H9 (cell line): ENCODE results near the gene GAK. TPM values are rescaled to one million over a fixed set of nuclear protein-coding genes. Genes with fewer than 3 reads are reported as not detected.

Source experiments
- DNase-seq: peaks from one replicate; pipeline ENCODE4 v3.0.0-alpha.2; 2017
- H2AFZ ChIP-seq: one replicate; pipeline ENCODE4 v1.6.1; 2013; ENCODE audit warnings: mild to moderate bottlenecking, low read length, control low read depth, moderate library complexity
- H2AK5ac ChIP-seq: 2 replicates; pipeline ENCODE4 v1.6.1; 2013; ENCODE audit warnings: low read length, control low read depth, mixed read lengths; ENCODE audit not compliant: insufficient read length
- H2BK120ac ChIP-seq: one replicate; pipeline ENCODE4 v1.6.1; 2013; ENCODE audit warnings: low read depth, mild to moderate bottlenecking, low read length, control low read depth, inconsistent platforms; ENCODE audit not compliant: poor library complexity, severe bottlenecking
- H2BK12ac ChIP-seq: 2 replicates; pipeline ENCODE4 v1.6.1; 2013; ENCODE audit warnings: low read length, control low read depth, mixed read lengths, low read depth; ENCODE audit not compliant: insufficient read length
- H2BK15ac ChIP-seq: 2 replicates; pipeline ENCODE4 v1.6.1; 2013; ENCODE audit warnings: low read depth, low read length, control low read depth
- H2BK20ac ChIP-seq: one replicate; pipeline ENCODE4 v1.6.1; 2013; ENCODE audit warnings: low read depth, mild to moderate bottlenecking, low read length, control low read depth, inconsistent platforms; ENCODE audit not compliant: poor library complexity, severe bottlenecking
- H2BK5ac ChIP-seq: 2 replicates; pipeline ENCODE4 v1.6.1; 2013; ENCODE audit warnings: low read length, control low read depth, mixed read lengths; ENCODE audit not compliant: insufficient read length
- H3K14ac ChIP-seq: 2 replicates; pipeline ENCODE4 v1.6.1; 2013; ENCODE audit warnings: low read length, control low read depth; ENCODE audit not compliant: insufficient read depth
- H3K18ac ChIP-seq: 2 replicates; pipeline ENCODE4 v1.6.1; 2013; ENCODE audit warnings: low read depth, mild to moderate bottlenecking, mixed read lengths, low read length, control low read depth; ENCODE audit not compliant: insufficient read length
- H3K23ac ChIP-seq: 2 replicates; pipeline ENCODE4 v1.6.1; 2013; ENCODE audit warnings: low read length, control low read depth, mixed read lengths, low read depth; ENCODE audit not compliant: insufficient read length
- H3K23me2 ChIP-seq: 2 replicates; pipeline ENCODE4 v1.6.1; 2013; ENCODE audit warnings: low read depth, mild to moderate bottlenecking, mixed read lengths, low read length, control low read depth; ENCODE audit not compliant: insufficient read length, poor library complexity, severe bottlenecking
- H3K27ac ChIP-seq: 2 replicates; pipeline ENCODE4 v1.5.1; 2013; ENCODE audit warnings: low read length, control low read depth, mixed read lengths, low read depth; ENCODE audit not compliant: insufficient read length
- H3K27me3 ChIP-seq: 2 replicates; pipeline ENCODE4 v1.6.1; 2013; ENCODE audit warnings: low read length, control low read depth, inconsistent platforms; ENCODE audit not compliant: insufficient read depth
- H3K4ac ChIP-seq: 2 replicates; pipeline ENCODE4 v1.6.1; 2013; ENCODE audit warnings: low read depth, mild to moderate bottlenecking, control low read depth, inconsistent platforms, low read length, moderate library complexity
- H3K4me1 ChIP-seq: 2 replicates; pipeline ENCODE4 v1.6.1; 2013; ENCODE audit warnings: low read length, control low read depth, inconsistent platforms; ENCODE audit not compliant: insufficient read depth
- H3K4me2 ChIP-seq: 2 replicates; pipeline ENCODE4 v1.6.1; 2013; ENCODE audit warnings: low read length, control low read depth, mixed read lengths; ENCODE audit not compliant: insufficient read length, insufficient read depth
- H3K56ac ChIP-seq: 2 replicates; pipeline ENCODE4 v1.6.1; 2013; ENCODE audit warnings: low read depth, mild to moderate bottlenecking, mixed read lengths, low read length, control low read depth; ENCODE audit not compliant: insufficient read length
- H3K79me1 ChIP-seq: 2 replicates; pipeline ENCODE4 v1.6.1; 2013; ENCODE audit warnings: low read depth, mild to moderate bottlenecking, moderate library complexity, low read length, control low read depth, inconsistent platforms; ENCODE audit not compliant: insufficient read depth, poor library complexity, severe bottlenecking
- H3K79me2 ChIP-seq: 2 replicates; pipeline ENCODE4 v1.6.1; 2013; ENCODE audit warnings: low read length, control low read depth, inconsistent platforms; ENCODE audit not compliant: insufficient read depth
- H3K9ac ChIP-seq: 2 replicates; pipeline ENCODE4 v1.6.1; 2013; ENCODE audit warnings: low read length, control low read depth, mixed read lengths; ENCODE audit not compliant: insufficient read length; ENCODE audit errors: extremely low read depth
- H3K9me3 ChIP-seq: one replicate; pipeline ENCODE4 v1.6.1; 2013; ENCODE audit warnings: low read depth, low read length, inconsistent platforms; ENCODE audit not compliant: control insufficient read depth
- H3T11ph ChIP-seq: one replicate; pipeline ENCODE4 v1.6.1; 2013; ENCODE audit warnings: mild to moderate bottlenecking, low read length, control low read depth, inconsistent platforms
- H4K20me1 ChIP-seq: one replicate; pipeline ENCODE4 v1.6.1; 2013; ENCODE audit not compliant: control insufficient read depth, insufficient read length, insufficient read depth
- H4K5ac ChIP-seq: 2 replicates; pipeline ENCODE4 v1.6.1; 2013; ENCODE audit warnings: low read depth, mild to moderate bottlenecking, mixed read lengths, low read length, control low read depth; ENCODE audit not compliant: insufficient read length
- H4K8ac ChIP-seq: replicated peaks from 2 replicates; pipeline ENCODE4 v1.6.1; 2013; ENCODE audit warnings: low read length, control low read depth, mixed read lengths, low read depth; ENCODE audit not compliant: insufficient read length
- H4K91ac ChIP-seq: 2 replicates; pipeline ENCODE4 v1.6.1; 2013; ENCODE audit warnings: low read depth, mild to moderate bottlenecking, moderate library complexity, mixed read lengths, low read length, control low read depth; ENCODE audit not compliant: insufficient read length
- H3K27ac Mint-ChIP-seq, 3 experiments: 2 replicates in 2 of 3; 3 replicates in 1 of 3; pipeline ENCODE4 v1.8.0; 2020 to 2021; ENCODE audit warnings: mixed read lengths in 3 of 3, mild to moderate bottlenecking in 1 of 3, moderate library complexity in 1 of 3
- H3K27me3 Mint-ChIP-seq: 2 replicates; pipeline ENCODE4 v1.8.0; 2021; ENCODE audit warnings: low read depth, mild to moderate bottlenecking, moderate library complexity, mixed read lengths
- H3K36me3 Mint-ChIP-seq, 3 experiments: 2 replicates in 2 of 3; 3 replicates in 1 of 3; pipeline ENCODE4 v1.8.0; 2020 to 2021; ENCODE audit warnings: low read depth in 3 of 3, mixed read lengths in 3 of 3; ENCODE audit not compliant: insufficient read depth in 1 of 3
- H3K4me1 Mint-ChIP-seq, 2 experiments: 2 replicates each; pipeline ENCODE4 v1.8.0; 2020; ENCODE audit warnings: mixed read lengths in 2 of 2
- H3K4me3 Mint-ChIP-seq, 2 experiments: 2 replicates in 1 of 2; 3 replicates in 1 of 2; pipeline ENCODE4 v1.8.0; 2020 to 2021; ENCODE audit warnings: mild to moderate bottlenecking in 2 of 2, mixed read lengths in 2 of 2, moderate library complexity in 1 of 2
- H3K9me3 Mint-ChIP-seq, 2 experiments: 2 replicates in 1 of 2; 3 replicates in 1 of 2; pipeline ENCODE4 v1.8.0; 2020; ENCODE audit warnings: mild to moderate bottlenecking in 2 of 2, mixed read lengths in 2 of 2, moderate library complexity in 1 of 2
- CTCF ChIP-seq: fragments of 200-600 bp; sonication (generic); conservative IDR thresholded peaks from 3 replicates; pipeline ENCODE4 v1.8.0; 2021; ENCODE audit warnings: antibody characterized with exemption, mild to moderate bottlenecking
- WGBS: extraction: QIAGEN DNeasy Blood & Tissue Kit; methylation state at CpG from one replicate; pipeline ENCODE4 v1.1.7; 2013; ENCODE audit warnings: missing lambda C conversion rate, low lambda C conversion rate, mixed read lengths; ENCODE audit not compliant: insufficient read length; ENCODE audit errors: extremely low coverage; 5-methylcytosine and 5-hydroxymethylcytosine counted together
- total RNA-seq: library from RNA; stranded (reverse); gene quantifications from 2 replicates; pipeline ENCODE4 v1.2.1, GENCODE V29; 2021

GAK gene
- total RNA-seq, 1 experiment from 2014 or later: 80.7 TPM

DNA sequence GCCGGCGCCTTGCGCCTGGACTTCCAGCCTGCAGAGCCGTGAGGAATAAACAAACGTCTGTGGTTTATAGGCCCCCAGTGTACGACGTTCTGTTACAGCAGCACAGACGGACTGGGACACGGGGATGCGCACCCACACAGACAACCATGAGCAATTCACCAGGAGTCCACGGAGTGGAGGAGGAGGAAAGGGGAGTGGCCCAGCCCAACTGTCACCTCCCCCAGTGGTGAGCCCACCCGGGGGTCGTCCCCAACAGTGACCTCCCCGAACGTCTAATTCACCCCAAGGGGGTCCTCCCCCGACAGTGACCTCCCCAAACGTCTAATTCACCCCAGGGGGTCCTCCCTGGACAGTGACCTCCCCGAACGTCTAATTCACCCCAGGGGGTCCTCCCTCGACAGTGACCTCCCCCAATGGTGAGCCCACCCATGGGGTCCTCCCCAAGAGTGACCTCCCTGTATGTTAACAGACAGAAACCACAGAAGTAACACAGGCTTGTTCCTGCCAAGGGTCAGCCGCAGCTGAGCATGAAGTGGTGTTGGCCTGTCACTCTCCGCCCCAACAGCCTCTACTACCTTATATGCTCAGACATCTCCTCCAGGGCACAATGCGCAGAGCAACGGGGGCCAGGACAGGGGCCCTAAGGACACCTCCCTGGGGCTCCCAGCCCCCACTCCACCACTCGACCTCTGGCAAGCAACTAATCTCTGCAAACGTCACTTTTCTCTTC, 6.2 kb downstream of the GAK start:
- Mint-ChIP-seq H3K4me3 (no peak overlapping the region), H3K9me3 (no peaks in the 10 kb centered on the region), H3K27ac (peak overlapping the region in 1 of 3 experiments; percentile 22; a peak in 1 of 7 replicates), H3K27me3 (no peaks in the 10 kb centered on the region), H3K4me1 (peaks cover 18 to 23% of the 10 kb centered on the region in 2 experiments), H3K36me3 (peaks cover 0 to 2% (median 0%) of the 10 kb centered on the region in 3 experiments; a peak in 3 of 7 replicates)
- no peak overlapping the region for H3K18ac ChIP-seq
- H3K9ac ChIP-seq: no peak overlapping the region
- peaks cover 25% of the 10 kb centered on the region for H3K79me1 ChIP-seq
- H3K23ac ChIP-seq: no peak overlapping the region
- no peaks in the 10 kb centered on the region for H3K9me3 ChIP-seq
- no peak overlapping the region for H4K91ac ChIP-seq
- H4K20me1 ChIP-seq: peaks cover 2% of the 10 kb centered on the region
- H3K27me3 ChIP-seq: no peaks in the 10 kb centered on the region
- H4K8ac ChIP-seq: no peak overlapping the region
- no peak overlapping the region for H3K4me2 ChIP-seq
- no peak overlapping the region for H3K4ac ChIP-seq
- no CpG with 5 or more reads among the region's 26 CpGs for WGBS
- no peak overlapping the region for H2AFZ ChIP-seq
- peaks cover 21% of the 10 kb centered on the region; the same call in 1 of the 2 replicates for H3K79me2 ChIP-seq
- no peak overlapping the region for H2BK120ac ChIP-seq
- no peak overlapping the region for H3K14ac ChIP-seq
- no peak for TF ChIP-seq CTCF
- DNase-seq: no peak
- no peak overlapping the region for H2BK12ac ChIP-seq
- H3K27ac ChIP-seq: no peak overlapping the region
- H4K5ac ChIP-seq: no peak overlapping the region
- H2BK20ac ChIP-seq: no peak overlapping the region
- H3K23me2 ChIP-seq: peaks cover 2% of the 10 kb centered on the region
- no peak overlapping the region for H2BK15ac ChIP-seq
- H3K56ac ChIP-seq: no peak overlapping the region
- no peak overlapping the region for H2BK5ac ChIP-seq
- H3T11ph ChIP-seq: no peak overlapping the region
- H3K4me1 ChIP-seq: peaks cover 2% of the 10 kb centered on the region; the same call in 1 of the 2 replicates
- H2AK5ac ChIP-seq: no peak overlapping the region
